GM10266 (cell line): ENCODE measurements around the gene ANKDD1B.
"Not testable (repeated sequence)": the region's sequence is repeated elsewhere in the genome, so short reads cannot be mapped to it uniquely, and the experiment has no call there.

Experiments used
- DNase-seq: peaks from one replicate; pipeline ENCODE4 v3.0.0; 2012; ENCODE audit errors: extremely low spot score
- CTCF ChIP-seq: IDR thresholded peaks from 2 replicates; pipeline ENCODE4 v1.5.1; 2012; ENCODE audit warnings: mild to moderate bottlenecking, low read depth; ENCODE audit not compliant: control insufficient read depth, insufficient read depth; ENCODE audit errors: missing control alignments

The ANKDD1B gene

GRCh38 chr5:75608870-75609269, 2.4 kb upstream of the ANKDD1B start:
- no peak for DNase-seq

GRCh38 chr5:75610201-75610600, 1.1 kb upstream of the ANKDD1B start:
- DNase-seq = no peak
- TF ChIP-seq CTCF = no peak

More at GRCh38 chr5:75608870-75609269, 2.4 kb upstream of the ANKDD1B start:
- TF ChIP-seq CTCF = no peak

GRCh38 chr5:75610859-75611310, 368 bp upstream of the ANKDD1B start:
- not testable (repeated sequence) for DNase-seq

GRCh38 chr5:75612226-75612569, 945 bp downstream of the ANKDD1B start:
- DNase-seq = no peak
- no peak for TF ChIP-seq CTCF

GRCh38 chr5:75612901-75613300, 1.6 kb downstream of the ANKDD1B start:
- no peak for TF ChIP-seq CTCF
- DNase-seq = no peak

- DNase-seq = no peak
- TF ChIP-seq CTCF = no peak
Observed at GRCh38 chr5:75614176-75614575, 2.9 kb downstream of the ANKDD1B start.

- no peak for TF ChIP-seq CTCF
- no peak for DNase-seq
Observed at GRCh38 chr5:75616371-75616881, 5.2 kb downstream of the ANKDD1B start.

- no peak for TF ChIP-seq CTCF
- no peak for DNase-seq
Observed at GRCh38 chr5:75616971-75617621, 5.8 kb downstream of the ANKDD1B start.
